ENCODE data around the gene ZNF219. TPM values are rescaled to one million over a fixed set of nuclear protein-coding genes. Genes with fewer than 3 reads are reported as not detected.

The ZNF219 gene
- total RNA-seq, 1 experiment from 2014 or later = 149 TPM

DNA sequence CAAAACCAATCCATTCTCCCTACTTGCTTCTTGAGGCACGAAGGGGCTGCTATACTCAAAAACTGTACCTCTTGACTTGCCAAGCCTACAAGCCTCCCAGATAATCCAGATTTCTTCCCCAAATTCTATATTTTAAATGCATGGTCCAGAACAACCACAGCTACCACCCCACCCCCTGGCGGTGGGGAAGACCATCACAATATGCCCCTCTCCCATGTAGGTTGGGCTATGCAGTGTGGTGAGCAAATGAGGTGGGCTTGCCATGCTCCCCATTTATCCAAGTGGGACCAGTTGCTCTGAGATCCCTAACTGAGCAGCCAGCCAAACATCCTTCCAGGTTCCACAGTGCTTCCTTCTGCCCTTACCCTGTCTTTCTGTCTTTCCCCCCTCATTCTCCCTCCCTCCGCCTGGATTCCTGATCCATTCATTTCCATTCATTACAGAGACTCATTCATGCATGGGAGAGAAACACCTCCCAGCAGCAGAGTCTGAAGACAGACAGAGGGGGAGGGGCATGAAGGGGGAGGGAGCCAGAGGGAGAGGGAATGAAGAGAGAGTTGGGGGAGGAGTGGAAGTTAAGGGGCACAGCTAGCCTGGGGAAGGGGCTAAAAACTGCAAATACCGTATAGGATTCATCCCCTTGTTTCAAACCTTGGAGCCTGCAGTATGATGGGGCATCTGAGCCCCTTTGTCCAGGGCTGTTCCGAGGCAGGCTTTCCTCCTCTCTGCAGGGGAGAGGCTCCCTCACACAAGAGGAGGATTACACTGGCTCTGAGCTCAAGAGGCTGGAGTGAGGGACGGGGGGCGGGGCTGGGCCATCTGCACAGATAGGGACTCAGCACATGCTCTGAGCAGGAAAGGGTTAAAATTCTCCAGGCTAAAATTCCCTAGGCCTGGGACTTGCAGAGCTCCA, 4.4 kb downstream of the ZNF219 start (continued):
- TF ChIP-seq, protein P1, sequence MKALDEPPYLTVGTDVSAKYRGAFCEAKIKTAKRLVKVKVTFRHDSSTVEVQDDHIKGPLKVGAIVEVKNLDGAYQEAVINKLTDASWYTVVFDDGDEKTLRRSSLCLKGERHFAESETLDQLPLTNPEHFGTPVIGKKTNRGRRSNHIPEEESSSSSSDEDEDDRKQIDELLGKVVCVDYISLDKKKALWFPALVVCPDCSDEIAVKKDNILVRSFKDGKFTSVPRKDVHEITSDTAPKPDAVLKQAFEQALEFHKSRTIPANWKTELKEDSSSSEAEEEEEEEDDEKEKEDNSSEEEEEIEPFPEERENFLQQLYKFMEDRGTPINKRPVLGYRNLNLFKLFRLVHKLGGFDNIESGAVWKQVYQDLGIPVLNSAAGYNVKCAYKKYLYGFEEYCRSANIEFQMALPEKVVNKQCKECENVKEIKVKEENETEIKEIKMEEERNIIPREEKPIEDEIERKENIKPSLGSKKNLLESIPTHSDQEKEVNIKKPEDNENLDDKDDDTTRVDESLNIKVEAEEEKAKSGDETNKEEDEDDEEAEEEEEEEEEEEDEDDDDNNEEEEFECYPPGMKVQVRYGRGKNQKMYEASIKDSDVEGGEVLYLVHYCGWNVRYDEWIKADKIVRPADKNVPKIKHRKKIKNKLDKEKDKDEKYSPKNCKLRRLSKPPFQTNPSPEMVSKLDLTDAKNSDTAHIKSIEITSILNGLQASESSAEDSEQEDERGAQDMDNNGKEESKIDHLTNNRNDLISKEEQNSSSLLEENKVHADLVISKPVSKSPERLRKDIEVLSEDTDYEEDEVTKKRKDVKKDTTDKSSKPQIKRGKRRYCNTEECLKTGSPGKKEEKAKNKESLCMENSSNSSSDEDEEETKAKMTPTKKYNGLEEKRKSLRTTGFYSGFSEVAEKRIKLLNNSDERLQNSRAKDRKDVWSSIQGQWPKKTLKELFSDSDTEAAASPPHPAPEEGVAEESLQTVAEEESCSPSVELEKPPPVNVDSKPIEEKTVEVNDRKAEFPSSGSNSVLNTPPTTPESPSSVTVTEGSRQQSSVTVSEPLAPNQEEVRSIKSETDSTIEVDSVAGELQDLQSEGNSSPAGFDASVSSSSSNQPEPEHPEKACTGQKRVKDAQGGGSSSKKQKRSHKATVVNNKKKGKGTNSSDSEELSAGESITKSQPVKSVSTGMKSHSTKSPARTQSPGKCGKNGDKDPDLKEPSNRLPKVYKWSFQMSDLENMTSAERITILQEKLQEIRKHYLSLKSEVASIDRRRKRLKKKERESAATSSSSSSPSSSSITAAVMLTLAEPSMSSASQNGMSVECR (CRISPR knock-in tag; IDR thresholded peaks at IDR 0.05; ENCODE audit: borderline replicate concordance) = peak; percentile 42; the same call in 1 of the 2 replicates
- TF ChIP-seq CREB1 (CRISPR knock-in tag; IDR thresholded peaks at IDR 0.05) = no peak
- TF ChIP-seq, protein P2, sequence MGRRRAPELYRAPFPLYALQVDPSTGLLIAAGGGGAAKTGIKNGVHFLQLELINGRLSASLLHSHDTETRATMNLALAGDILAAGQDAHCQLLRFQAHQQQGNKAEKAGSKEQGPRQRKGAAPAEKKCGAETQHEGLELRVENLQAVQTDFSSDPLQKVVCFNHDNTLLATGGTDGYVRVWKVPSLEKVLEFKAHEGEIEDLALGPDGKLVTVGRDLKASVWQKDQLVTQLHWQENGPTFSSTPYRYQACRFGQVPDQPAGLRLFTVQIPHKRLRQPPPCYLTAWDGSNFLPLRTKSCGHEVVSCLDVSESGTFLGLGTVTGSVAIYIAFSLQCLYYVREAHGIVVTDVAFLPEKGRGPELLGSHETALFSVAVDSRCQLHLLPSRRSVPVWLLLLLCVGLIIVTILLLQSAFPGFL (CRISPR knock-in tag; IDR thresholded peaks at IDR 0.05; ENCODE audit: borderline replicate concordance) = no peak

DNA sequence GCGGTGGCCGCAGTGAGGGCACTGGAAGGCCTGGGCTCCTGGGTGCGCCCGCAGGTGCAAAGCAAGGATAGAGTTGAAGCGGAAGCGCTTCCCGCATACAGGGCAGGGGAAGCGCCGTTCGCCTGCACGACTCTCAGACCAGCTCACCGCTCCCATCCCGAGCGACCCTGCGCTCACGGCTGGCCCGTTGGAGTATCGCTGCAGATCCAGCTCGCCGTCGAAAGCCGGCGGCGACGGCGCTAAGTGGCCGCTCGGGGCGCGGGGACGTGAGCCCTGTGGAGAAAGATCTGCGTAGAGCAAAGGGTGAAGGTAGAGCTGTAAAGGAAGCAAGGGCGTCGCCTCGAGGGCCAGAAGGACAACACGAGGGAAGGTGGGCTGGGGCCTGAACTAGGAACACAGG, 5.4 kb downstream of the ZNF219 start:
- H3K4me1 Mint-ChIP-seq = peaks cover 58% of the 10 kb centered on the region
- peak overlapping the region; percentile 94 for H3K27ac Mint-ChIP-seq
- no peak for ATAC-seq
- H3K27me3 Mint-ChIP-seq (ENCODE audit: low read depth) = no peaks in the 10 kb centered on the region
- ChIA-PET POLR2A (interaction anchor here (1.0 to 7.0 kb wide), 4 partner anchors 11 to 78 kb away, joined by 4 to 74 read pairs (median 25); partner anchors contain the start of gene ARHGEF40), CTCF (interaction anchor here (0.6 to 7.5 kb wide), 34 partner anchors 9 to 1765 kb away, joined by 3 to 321 read pairs (median 5); partner anchors contain the start of genes ARHGEF40, SLC39A2 and TMEM253)
- TF ChIP-seq TP53 (CRISPR knock-in tag; IDR thresholded peaks at IDR 0.05) = no peak
- 0 out of 2 replicates have a peak, but pooled peaks have one; percentile 3 for TF ChIP-seq SP1 (CRISPR knock-in tag; conservative IDR thresholded peaks at IDR 0.05)
- peak overlapping the region; percentile 66 for H3K4me3 Mint-ChIP-seq
- peaks cover 42% of the 10 kb centered on the region for H3K36me3 Mint-ChIP-seq
- DNase-seq (ENCODE audit: low spot score) = peak; percentile 36
- H3K9me3 Mint-ChIP-seq = no peaks in the 10 kb centered on the region

DNA sequence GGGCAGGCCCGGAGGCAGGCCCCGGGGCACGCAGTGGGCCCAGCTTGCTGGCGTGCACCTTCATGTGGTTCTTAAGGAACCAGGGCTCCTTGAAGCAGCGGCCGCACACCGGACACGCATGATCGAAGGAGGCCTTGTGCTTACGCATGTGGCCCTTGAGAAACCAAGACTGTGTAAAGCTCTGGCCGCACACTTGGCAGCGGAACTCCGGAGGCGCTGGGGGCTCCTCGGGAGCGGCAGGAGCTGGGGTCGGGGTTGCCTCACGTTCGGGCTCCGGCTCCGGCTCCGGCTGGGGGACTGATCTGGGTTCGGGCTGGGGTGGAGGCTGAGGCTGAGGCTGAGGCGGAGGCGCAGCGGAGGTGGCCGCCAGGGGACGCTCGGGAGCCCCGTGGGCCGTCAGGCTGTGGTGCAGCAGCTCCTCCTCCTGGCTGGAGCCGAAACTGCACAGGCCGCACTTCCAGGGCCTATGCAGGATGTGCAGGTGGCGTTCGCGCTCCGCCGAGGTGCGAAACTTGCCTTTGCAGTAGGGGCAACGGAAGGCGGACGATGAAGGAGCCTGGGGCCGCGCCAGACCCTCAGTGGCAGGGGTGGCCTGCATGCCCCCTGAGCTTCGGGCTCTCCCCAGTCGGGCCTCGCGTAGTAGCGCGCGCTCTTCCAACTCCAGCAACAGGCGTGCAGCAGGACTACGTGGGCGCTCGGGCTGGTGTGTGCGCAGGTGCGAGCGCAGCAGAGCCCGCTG, 6.0 kb downstream of the ZNF219 start:
- ATAC-seq (peak; percentile 27), DNase-seq (ENCODE audit: low spot score) (peak; percentile 94)
- POLR2A ChIA-PET = interaction anchor here (0.7 to 7.0 kb wide), 8 partner anchors 8 to 78 kb away, joined by 3 to 74 read pairs (median 5); partner anchors contain the start of gene ARHGEF40
- H3K36me3 Mint-ChIP-seq = peaks cover 43% of the 10 kb centered on the region
- CTCF ChIA-PET = interaction anchor here (0.5 to 7.5 kb wide), 35 partner anchors 9 to 1766 kb away, joined by 3 to 321 read pairs (median 5); partner anchors contain the start of genes ARHGEF40, SLC39A2 and TMEM253
- H3K4me1 Mint-ChIP-seq = peaks cover 64% of the 10 kb centered on the region
- H3K27me3 Mint-ChIP-seq (ENCODE audit: low read depth) = no peaks in the 10 kb centered on the region
- H3K9me3 Mint-ChIP-seq = no peaks in the 10 kb centered on the region
- peak overlapping the region; percentile 66 for H3K4me3 Mint-ChIP-seq
- H3K27ac Mint-ChIP-seq = peak overlapping the region; percentile 94
- peak; percentile 80 for TF ChIP-seq MYBL2 (CRISPR knock-in tag; IDR thresholded peaks at IDR 0.05)
- TF ChIP-seq, protein P3, sequence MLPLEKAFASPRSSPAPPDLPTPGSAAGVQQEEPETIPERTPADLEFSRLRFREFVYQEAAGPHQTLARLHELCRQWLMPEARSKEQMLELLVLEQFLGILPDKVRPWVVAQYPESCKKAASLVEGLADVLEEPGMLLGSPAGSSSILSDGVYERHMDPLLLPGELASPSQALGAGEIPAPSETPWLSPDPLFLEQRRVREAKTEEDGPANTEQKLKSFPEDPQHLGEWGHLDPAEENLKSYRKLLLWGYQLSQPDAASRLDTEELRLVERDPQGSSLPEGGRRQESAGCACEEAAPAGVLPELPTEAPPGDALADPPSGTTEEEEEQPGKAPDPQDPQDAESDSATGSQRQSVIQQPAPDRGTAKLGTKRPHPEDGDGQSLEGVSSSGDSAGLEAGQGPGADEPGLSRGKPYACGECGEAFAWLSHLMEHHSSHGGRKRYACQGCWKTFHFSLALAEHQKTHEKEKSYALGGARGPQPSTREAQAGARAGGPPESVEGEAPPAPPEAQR (CRISPR knock-in tag; IDR thresholded peaks at IDR 0.05) = no peak
- TF ChIP-seq NFATC4 (CRISPR knock-in tag; IDR thresholded peaks at IDR 0.05) = no peak
- peak; percentile 97 for TF ChIP-seq ETV6 (CRISPR knock-in tag; IDR thresholded peaks at IDR 0.05)
- peak; percentile 88; the same call in 1 of the 2 replicates for TF ChIP-seq NFE2L1 (CRISPR knock-in tag; IDR thresholded peaks at IDR 0.05)
- peak; percentile 28; the same call in 1 of the 2 replicates for TF ChIP-seq NFYB (CRISPR knock-in tag; conservative IDR thresholded peaks at IDR 0.05; ENCODE audit: low read depth)
- TF ChIP-seq KAT7 (CRISPR knock-in tag; IDR thresholded peaks at IDR 0.05; ENCODE audit: borderline replicate concordance) = peak; percentile 71; the same call in 1 of the 2 replicates
- TF ChIP-seq OVOL2 (CRISPR knock-in tag; IDR thresholded peaks at IDR 0.05; ENCODE audit: borderline replicate concordance) = no peak
- TF ChIP-seq, protein P4, sequence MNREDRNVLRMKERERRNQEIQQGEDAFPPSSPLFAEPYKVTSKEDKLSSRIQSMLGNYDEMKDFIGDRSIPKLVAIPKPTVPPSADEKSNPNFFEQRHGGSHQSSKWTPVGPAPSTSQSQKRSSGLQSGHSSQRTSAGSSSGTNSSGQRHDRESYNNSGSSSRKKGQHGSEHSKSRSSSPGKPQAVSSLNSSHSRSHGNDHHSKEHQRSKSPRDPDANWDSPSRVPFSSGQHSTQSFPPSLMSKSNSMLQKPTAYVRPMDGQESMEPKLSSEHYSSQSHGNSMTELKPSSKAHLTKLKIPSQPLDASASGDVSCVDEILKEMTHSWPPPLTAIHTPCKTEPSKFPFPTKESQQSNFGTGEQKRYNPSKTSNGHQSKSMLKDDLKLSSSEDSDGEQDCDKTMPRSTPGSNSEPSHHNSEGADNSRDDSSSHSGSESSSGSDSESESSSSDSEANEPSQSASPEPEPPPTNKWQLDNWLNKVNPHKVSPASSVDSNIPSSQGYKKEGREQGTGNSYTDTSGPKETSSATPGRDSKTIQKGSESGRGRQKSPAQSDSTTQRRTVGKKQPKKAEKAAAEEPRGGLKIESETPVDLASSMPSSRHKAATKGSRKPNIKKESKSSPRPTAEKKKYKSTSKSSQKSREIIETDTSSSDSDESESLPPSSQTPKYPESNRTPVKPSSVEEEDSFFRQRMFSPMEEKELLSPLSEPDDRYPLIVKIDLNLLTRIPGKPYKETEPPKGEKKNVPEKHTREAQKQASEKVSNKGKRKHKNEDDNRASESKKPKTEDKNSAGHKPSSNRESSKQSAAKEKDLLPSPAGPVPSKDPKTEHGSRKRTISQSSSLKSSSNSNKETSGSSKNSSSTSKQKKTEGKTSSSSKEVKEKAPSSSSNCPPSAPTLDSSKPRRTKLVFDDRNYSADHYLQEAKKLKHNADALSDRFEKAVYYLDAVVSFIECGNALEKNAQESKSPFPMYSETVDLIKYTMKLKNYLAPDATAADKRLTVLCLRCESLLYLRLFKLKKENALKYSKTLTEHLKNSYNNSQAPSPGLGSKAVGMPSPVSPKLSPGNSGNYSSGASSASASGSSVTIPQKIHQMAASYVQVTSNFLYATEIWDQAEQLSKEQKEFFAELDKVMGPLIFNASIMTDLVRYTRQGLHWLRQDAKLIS (CRISPR knock-in tag; IDR thresholded peaks at IDR 0.05; ENCODE audit: borderline replicate concordance) = no peak
- TF ChIP-seq ESRRA (CRISPR knock-in tag; IDR thresholded peaks at IDR 0.05; ENCODE audit: borderline replicate concordance) = no peak
- TF ChIP-seq, protein P5, sequence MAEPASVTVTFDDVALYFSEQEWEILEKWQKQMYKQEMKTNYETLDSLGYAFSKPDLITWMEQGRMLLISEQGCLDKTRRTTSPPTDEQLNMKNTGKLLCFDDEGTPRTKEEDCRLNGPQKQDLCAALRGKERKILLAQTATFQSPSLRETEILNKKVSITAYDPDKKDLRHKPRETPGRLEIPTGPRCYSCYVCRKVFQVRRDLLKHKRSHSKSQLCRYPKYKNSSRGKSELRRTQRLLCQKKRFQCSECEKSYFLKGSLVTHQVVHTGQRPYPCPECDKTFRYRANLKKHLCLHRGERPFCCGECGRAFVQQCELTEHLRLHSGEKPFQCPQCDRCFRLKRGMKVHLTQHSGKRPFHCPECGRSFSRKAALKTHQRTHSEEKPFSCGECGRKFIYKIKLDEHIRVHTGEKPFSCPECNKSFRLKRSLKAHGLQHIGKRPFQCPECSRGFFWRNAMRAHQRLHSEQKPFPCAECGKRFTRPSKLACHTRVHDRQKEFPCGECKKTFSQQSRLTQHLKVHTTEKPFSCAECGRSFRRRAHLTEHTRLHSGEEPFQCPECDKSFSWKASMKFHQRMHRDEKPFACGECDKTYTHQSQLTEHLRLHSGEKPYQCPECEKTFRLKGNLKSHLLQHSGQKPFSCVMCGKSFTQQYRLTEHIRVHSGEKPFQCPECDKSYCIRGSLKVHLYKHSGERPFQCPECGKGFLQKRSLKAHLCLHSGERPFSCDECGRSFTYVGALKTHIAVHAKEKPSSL (CRISPR knock-in tag; conservative IDR thresholded peaks at IDR 0.05) = no peak

Data from WTC11 (cell line).